MCF 10A (cell line): ENCODE results near the gene TRIM49. TPM values are rescaled to one million over a fixed set of nuclear protein-coding genes. Genes with fewer than 3 reads are reported as not detected.

Source experiments
- total RNA-seq: library from RNA; stranded (reverse); gene quantifications from 2 replicates; pipeline ENCODE4 v1.2.3, GENCODE V29; 2022

Gene TRIM49
- total RNA-seq, 1 experiment from 2014 or later, result not detected

Other genes starting within 250 kb of the TRIM49 start
- gene TRIM77, start 98.3 kb downstream of the TRIM49 start, total RNA-seq, result not detected in 2 replicates
- gene TRIM64B, start 69.9 kb upstream of the TRIM49 start, total RNA-seq, result not detected in 2 replicates
- gene TRIM49D1, start 113.7 kb upstream of the TRIM49 start, total RNA-seq, result not detected in 2 replicates
- gene TRIM49D2, start 115.5 kb upstream of the TRIM49 start, total RNA-seq, result not detected in 2 replicates
- gene TRIM64, start 157.5 kb upstream of the TRIM49 start, total RNA-seq, result not detected in 2 replicates
- gene TRIM49C, start 222.5 kb upstream of the TRIM49 start, total RNA-seq, result not detected in 2 replicates